GM06990 (cell line): ENCODE data around the gene FAM240B.

Experiments used
- DNase-seq: peaks from one replicate; pipeline ENCODE4 v3.0.0-alpha.2; 2011; ENCODE audit not compliant: insufficient read length; ENCODE audit errors: extremely low read depth
- H3K27me3 ChIP-seq: replicated peaks from 2 replicates; pipeline ENCODE4 v1.6.0; 2011; ENCODE audit warnings: low read length; ENCODE audit not compliant: control insufficient read depth, insufficient read depth
- H3K36me3 ChIP-seq: 2 replicates; pipeline ENCODE4 v1.5.1; 2011; ENCODE audit warnings: low read length; ENCODE audit not compliant: control insufficient read depth, insufficient read depth
- H3K4me3 ChIP-seq: replicated peaks from 2 replicates; pipeline ENCODE4 v1.5.1; 2011; ENCODE audit warnings: low read depth, mild to moderate bottlenecking, control low read depth, low read length
- CTCF ChIP-seq: IDR thresholded peaks from 2 replicates; pipeline ENCODE4 v1.5.1; 2011; ENCODE audit warnings: low read length, control low read depth, mild to moderate bottlenecking, inconsistent platforms; ENCODE audit not compliant: insufficient read depth, poor library complexity, severe bottlenecking

FAM240B gene

GRCh38 chr9:38747941-38748340 is 28.0 kb upstream of the FAM240B start:
- no peaks in the 10 kb centered on the region for H3K27me3 ChIP-seq
- TF ChIP-seq CTCF = no peak
- no peak for DNase-seq
- H3K4me3 ChIP-seq = no peak overlapping the region
- H3K36me3 ChIP-seq = no peaks in the 10 kb centered on the region

GRCh38 chr9:38747067-38747466 is 27.1 kb upstream of the FAM240B start:
- Histone ChIP-seq H3K4me3 (no peak overlapping the region), H3K27me3 (no peaks in the 10 kb centered on the region), H3K36me3 (no peaks in the 10 kb centered on the region)
- DNase-seq = no peak
- TF ChIP-seq CTCF = no peak

GRCh38 chr9:38746303-38746702 is 26.4 kb upstream of the FAM240B start:
- no peak for TF ChIP-seq CTCF
- Histone ChIP-seq H3K27me3 (no peaks in the 10 kb centered on the region), H3K36me3 (no peaks in the 10 kb centered on the region), H3K4me3 (no peak overlapping the region)
- DNase-seq = no peak

GRCh38 chr9:38744484-38744883 is 24.6 kb upstream of the FAM240B start:
- Histone ChIP-seq H3K36me3 (no peaks in the 10 kb centered on the region), H3K4me3 (no peak overlapping the region), H3K27me3 (no peaks in the 10 kb centered on the region)
- DNase-seq = no peak
- no peak for TF ChIP-seq CTCF

GRCh38 chr9:38737246-38737645 is 17.3 kb upstream of the FAM240B start:
- no peaks in the 10 kb centered on the region for H3K36me3 ChIP-seq
- H3K27me3 ChIP-seq = no peaks in the 10 kb centered on the region
- no peak for DNase-seq
- TF ChIP-seq CTCF = no peak
- no peak overlapping the region for H3K4me3 ChIP-seq

GRCh38 chr9:38734831-38735230 is 14.9 kb upstream of the FAM240B start:
- no peak for TF ChIP-seq CTCF
- Histone ChIP-seq H3K4me3 (no peak overlapping the region), H3K27me3 (no peaks in the 10 kb centered on the region), H3K36me3 (no peaks in the 10 kb centered on the region)
- DNase-seq = no peak
